NCI-H526 (cell line): ENCODE results near the gene NUB1.

ENCODE experiments used
- DNase-seq, 2 experiments: peaks; one replicate each; lab custom pipeline; 2025; lab: John Stamatoyannopoulos, UW

NUB1 gene

DNA sequence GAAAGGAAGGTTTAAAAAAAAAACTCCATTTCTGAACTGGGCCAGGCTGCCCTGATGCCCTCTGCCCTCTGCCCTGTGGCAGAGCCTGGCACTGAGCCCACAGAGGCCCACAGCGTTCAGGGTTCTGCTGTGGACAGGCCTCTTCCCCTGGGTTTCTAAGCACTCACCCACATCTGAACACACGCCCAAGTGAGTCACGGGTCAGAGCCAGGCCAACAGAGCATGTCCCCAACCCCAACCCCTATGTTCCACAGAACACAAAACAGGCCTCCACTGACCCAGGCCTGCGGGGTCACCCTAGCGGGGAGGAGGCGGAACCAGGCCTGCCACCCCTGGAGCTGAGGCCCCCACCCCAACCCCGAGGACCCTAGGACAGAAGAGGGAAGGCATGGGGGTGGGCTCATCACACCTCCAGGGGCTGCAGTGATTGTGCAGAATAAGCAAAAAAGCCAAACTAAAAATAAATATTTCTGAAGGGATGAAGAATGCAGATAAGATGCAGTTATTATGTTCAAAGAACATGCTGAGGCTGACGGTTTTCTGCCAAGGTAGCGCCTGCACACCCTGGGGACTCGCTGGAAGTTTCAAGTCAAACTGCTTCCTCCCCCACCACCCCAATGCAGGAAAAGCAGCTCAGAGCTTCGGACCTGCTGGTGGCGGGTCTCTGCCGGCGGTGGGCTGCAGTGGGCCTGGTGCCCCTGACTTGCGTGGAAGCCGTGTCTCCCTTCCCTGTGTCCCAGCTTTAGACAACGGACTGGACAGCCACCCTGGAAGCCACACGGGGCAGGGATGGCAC lies 62.8 kb downstream of the NUB1 start:
- DNase-seq: no peak

DNA sequence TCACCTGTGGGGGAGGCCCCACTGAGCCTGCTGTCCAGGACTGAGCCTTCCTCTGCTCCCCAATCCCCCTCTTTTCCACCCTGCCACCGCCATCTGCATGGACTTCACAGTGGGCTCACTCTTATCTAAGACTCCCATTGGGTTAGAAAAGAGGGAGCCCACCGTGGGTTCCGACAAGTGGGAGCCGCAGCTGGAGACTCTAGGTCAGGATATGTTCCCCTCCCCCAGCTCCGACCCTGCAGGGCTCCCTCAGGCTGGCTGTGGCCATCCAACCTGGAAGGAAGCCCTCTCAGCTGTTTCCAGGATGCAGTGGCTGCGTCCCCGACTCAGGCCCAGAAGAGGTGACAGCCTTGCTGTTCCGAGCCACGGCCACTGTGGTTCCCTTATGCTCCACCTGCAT lies 63.4 kb downstream of the NUB1 start:
- DNase-seq: no peak

DNA sequence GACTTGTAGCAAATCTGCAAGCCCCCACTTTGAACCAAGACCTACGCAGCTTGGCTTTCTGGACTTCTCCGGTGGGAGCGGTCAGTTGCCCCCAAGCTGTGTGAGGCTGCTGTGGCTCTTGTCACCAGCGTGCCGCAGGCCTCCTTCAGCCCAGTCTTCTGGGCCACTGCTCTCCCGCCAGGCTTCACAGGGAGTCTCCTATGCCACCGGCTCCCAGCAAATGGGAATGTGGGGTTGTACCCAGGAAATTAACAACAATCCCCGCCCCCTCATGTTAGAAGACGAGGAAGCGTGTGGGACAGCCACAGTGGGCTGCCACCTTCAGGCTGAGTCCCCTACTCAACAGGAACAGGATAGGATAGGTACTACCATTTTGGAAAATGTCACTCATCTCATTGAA lies 64.0 kb downstream of the NUB1 start:
- no peak for DNase-seq

DNA sequence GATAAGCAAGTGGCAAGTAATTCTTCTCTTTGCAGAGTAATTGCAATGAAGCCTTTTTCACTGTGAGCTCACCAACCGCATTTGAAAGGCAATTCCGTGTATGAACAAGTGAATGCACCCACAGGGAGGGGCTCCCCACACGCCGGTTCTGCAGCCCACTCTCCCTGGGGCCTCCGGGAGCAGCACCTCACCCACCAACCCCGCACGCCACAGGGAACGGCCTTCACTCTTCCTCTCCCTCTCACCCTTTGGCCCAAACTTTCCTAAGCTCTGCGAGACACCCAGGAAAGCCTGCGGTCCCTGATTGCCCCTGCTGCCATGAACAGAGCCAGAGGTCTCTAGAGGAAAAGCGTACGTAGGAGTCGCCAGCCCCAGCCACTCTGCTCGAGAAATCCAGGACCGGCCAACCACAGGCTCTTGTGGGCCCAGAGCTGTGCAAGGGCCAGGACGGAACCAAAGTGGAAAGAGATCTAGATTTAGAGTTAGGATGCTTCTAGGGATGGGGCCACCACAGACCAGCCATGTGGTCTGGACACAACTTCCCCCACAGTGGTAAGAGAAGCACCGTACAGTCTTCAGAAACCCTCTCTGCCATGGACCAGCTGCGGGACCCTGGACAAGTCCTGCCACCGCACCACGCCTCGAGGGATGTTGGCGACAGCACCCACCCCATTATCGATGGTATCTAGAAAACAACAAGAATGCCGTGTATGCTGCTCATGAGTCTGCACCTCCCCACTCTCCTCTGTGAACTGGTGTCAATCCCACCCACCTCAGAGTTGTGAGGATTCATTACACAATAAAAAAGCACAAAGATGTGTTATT lies 64.7 kb downstream of the NUB1 start:
- no peak for DNase-seq

DNA sequence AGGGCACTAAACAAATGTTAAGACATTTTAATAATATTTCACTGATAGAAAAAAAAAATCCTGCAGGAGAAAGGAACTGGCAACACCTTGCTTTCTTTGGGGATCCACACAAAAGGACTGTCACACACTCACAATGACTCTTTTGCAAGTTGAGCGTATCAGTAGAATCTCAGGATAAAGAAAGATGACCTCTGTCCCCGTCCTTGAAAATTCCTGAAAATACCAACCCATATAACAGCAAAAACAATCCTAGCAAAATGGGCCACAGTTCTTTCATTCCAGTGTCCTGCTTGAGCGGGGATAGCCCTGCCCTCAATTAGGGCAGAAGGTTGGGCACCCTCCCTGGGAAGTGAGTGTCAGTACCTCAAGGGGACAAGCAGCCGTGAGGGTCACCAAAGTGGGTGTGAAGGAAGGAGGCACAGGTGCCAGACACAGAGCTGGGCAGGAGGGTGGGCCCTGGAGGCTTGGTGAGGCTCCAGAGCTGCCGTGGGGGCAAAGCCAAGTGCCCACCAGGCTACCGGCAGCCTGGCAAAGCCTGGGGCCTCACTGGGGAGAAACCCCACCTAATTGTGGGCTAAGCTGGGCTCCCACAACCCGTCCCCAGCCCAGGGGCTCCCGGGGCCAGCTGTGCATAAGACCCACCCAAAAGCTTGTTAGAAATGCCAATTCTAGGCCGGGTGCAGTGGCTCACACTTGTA lies 65.4 kb downstream of the NUB1 start:
- DNase-seq: no peak

DNA sequence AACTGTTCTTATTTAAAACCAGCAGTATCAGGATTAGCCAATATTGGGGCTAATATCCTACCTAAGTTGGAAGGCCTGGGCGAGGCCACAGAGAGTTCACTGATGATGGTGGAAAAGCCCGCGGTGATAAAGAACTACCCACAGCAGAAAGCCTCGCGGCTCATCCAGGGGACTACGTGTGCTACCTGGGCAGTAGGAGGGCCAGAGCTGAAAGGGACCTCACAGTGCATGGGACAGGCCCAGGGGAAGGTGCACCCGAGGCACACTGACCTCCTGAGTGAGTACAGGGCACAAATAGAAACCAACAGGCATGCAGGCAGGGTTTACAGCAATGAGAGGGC lies 66.9 kb downstream of the NUB1 start:
- DNase-seq: no peak

DNA sequence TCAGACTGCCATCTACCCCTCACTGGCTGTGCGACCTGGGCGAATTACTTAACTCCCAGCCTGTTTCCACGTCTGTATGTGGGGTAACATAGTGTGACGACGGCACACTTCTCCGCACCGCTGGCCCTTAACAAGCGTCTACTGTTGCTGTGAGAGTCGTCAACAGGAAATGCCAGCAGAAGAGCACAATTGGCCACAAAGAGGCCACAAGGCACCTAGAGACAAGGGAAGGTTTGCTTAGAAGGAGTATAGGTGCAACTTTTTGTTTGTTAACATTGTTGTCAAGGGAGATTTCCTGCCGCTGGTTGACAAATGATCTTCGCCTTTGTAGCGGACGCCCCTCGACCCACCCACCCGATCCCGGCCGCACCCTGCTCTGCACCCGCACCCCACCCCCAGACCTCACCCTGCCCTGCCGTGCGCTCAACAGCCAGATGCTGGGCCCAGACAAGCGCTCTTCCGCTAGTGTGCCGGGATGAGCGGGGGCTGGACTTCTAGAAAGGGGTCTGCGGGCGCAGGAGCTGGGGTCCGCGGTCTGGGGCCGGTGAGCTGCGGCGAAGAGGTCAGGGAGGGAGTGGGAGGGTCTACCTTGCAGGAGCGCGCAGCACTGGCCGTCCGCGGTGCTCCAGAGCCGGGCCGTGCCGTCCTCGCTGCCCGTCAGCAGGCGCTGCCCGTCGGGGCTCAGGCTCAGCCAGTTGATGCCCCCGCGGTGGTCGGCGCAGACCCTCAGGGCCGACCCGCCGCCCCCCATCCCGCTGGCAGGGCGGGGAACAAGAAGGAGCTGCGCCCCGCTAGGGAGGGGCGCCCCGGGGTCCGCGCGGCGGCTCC lies 67.4 kb downstream of the NUB1 start:
- DNase-seq: peak in 1 of 2 experiments; percentile 40

DNA sequence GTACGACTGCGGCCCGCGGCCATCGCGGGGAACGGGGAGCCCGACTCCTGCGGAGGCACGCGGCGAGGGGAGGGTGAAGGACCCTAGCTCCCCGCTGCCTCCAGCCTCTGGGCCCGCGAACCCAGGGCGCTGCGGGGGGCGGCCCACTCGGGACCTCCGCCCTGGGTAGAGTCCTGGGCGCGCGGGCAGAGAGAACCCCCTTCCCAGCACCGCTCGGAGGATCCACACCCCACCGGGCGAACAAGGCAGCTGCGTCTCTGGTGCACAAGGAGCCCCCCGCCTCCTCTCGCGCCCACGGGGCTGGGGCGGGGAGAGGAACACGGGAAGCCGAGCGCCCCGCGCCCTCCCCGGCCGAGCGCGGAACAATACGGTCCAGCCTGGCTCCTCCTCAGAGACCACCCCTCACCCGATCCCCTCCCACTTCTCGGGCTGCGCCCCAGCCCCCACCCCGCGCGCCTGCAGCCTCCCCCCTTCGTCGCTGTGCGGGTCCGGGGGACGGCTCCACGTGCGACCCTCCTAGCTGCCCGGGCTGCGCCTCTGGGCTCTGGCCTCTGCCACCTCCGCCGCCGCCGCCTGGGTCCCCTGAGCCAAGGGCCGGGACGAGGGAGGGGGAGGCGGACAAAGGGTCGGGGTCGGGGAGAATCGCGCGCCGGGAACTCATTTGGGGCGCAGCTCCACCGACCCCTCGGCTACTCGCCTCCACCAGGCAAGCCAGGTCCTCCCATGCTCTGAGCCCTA lies 68.2 kb downstream of the NUB1 start, which contains the start of gene WDR86:
WDR86 (minus strand) TSS at position 372 of the 738 bp plus-strand sequence. CDS start 449 bp downstream, outside the sequence.
- DNase-seq: peak in 1 of 2 experiments; percentile 39

DNA sequence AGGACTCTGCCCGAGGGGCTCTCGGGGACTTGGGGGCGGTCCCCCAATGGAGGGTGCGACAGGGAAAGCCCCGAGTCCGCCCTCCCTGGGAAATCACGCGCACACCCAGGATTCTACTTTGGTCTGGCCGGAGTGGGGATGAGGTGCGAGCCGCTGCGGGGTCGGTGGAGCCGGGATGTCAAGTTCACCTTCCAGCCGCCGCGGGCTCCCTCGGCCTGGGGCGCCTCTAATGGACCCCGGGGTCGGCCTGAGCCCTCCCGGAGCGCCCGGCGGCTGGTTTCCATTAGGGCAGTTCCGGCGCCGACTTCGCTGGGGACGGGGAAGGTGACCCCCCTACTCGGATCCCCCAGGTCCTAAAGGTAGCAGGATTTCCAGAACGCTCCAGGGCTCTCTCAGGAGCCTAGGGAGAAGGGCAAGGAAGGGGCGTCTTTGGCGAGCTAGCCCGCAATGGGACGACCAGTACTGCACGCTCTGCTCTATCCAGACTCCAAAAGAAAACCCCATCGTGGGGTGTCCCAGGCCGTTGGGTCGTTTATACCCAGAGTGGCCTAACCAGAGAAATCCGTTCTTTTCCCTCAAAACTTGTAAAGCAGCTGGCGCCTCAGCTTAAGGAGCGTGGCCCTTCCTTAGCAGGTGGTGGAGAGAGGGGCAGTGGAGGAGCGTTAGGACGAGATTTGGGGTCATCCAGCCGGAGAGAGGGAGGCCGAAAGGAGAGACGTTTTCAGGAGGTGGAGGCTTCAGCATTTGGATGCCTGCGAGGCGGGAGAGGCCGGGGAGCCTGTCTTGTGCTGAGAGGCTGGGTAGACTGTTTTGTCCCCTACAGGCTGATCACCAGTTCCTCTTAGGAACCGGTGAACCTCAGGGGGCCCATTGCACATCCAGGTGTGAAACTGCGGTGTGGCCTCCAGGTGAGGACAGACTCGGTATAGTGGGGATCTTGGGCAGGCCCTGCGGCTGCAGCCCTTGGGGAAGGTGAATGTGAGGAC lies 69.1 kb downstream of the NUB1 start:
- DNase-seq: peak in 1 of 2 experiments; percentile 56

DNA sequence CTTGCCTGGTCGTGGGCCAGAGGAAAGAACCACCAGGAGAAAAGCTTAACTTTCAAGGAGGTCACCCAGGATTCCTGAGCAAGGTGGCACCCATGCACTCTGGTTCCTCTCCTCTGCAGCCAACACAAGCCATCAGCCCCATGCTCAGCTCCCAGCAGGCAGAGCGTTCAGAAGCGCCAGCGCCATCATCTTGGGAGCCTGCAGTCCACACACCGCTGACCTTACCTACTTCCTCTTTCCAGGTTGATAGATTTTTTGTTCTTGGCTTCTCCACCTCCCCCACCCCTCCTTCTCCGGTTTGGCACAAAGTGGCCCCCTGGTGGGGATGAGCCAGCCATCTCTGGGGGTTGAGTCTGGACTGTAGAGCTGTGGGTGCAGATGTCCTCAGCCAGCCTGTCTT lies 69.9 kb downstream of the NUB1 start:
- DNase-seq: peak in 1 of 2 experiments; percentile 24

DNA sequence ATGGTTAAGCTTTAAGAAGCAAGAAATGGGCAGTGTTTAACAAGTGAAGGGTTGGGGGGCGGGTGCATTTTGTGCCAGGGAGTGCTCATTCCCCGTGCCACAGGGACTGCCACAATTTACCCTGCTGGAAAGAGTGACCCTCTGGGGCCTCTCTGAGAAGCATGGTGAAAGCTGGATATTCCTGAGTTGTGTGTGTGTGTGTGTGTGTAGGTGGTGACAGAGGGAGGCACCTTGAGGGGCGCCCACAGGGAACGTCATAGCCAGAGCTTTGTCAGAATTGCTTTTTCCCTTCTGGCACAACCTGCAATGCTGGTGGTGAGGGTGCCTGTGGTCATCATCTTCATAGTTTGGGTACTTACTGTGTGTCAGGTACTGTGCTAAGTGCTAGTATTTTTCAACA lies 70.7 kb downstream of the NUB1 start:
- DNase-seq: no peak

DNA sequence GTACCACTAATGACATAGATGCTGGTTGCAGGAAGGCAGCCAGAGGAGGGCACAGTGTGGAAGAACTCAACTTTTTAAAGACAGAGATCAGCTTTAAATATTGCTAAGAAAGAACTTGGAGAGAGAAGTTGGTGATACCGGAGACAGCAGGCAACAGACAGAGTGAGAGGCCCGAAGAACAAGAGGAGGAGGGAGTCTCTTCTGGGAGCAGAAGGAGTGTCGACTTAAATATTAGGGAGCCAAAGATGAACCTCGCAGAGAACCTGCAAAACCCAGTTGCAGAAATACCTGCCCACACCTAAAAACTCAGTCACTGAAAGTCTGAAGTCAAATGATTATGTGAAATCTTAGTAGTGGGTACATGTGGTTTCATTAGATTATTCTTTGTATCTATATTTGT lies 71.6 kb downstream of the NUB1 start:
- no peak for DNase-seq

DNA sequence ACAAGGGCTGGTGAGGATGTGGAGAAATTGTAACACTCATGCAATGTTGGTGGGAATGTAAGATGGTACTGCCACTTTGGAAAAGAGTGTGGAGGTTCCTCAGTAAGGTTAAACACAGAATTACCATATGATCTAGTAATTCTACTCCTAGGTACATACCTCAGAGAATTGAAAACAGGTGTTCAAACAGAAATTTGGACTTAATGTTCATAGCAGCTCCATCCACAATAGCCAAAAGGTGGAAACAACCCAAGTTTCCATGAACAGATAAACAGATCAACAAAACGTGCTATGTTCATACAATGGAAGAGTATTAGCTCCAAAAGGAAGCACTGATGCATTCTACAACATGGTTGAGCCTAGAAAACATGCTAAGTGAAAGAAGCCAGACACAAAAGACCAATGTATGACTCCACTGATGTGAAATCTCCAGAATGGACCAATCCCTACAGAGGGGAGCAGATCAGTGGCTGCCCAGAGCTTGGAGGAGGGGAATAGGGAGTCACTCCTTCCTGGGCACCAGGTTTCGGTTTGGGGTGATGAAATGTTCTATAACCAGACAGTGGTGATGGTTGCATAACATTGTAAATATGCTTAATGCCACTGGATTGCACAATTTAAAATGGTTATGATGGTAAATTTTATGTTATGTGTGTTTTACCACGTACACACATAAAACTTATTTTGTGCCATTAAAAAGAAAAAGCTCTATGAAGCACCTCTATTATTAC lies 73.9 kb downstream of the NUB1 start:
- DNase-seq: no peak

DNA sequence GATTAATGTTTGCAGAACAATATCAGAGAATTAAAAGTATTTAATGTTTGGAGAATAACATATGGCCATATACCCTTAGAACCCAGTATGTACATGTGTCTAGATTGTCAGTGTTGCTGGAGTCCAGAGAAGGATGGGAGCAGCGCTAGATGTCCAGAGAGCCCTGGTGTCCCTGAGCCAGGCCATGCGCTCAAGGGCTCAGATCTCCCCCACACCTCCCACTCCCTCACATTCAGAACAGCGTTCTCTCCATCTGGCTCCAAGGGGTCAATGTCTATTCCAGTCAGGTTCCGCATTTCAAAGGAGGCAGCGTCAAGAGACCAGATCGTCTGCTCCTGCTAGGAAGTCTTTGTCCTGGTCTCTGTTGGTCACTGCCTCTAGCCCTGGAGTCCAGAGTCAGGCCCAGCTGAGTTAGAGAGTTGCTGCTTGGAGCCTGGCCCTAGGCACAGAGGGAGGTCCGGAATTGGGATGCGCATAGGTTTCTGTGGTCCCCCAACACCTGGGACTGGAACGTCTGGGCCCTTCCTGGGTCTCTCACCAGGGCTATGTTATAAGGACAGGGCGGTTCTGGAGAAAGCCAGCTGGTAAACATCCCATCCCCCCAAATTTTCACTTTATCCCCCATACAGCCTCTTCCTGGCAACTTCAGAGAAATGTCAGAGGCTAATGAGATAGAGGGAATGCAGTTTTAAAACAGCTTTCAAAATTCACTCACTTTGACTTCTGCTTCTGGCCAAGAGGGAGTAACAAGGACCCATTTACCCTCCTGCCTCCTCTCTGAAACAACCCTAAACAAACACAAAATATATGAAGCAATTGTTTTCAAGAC lies 74.7 kb downstream of the NUB1 start:
- DNase-seq: no peak

DNA sequence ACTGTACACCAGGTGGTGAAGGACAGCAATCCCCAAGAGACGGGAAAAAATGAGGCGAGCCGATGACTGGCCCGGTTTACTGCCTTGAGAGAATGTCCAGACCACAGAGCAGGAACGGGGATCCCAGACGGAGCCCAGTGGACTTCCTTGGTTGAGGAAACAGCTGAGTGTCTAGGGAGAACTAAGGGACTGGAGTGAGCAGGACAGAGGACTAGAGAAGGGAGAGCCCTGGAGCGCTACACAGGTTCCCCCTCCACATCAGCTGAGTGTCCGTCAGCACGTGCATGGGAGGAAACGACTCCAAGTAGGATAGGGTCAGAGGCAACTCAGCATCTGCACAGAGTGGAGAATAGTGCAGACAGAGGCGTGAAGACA lies 75.3 kb downstream of the NUB1 start:
- no peak for DNase-seq

DNA sequence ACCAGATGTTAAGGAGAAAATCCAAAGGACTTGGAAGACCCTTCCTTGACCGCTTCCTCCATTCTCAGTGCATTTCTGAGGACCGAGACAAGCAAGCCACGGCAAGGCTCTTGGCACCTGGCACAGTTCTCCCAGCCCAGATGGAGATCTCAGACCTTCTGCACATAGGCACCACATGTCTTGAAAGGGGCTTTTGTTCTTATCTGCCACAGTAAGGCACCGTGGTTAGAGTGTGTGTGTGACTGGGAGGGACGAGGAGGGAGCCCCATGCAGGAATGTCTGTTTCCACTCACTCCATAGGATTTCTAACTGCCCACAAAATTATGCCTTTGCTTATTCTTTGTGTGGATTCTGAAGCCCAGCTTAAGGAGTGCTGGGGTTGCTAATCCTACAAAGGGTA lies 78.5 kb downstream of the NUB1 start:
- DNase-seq: no peak

DNA sequence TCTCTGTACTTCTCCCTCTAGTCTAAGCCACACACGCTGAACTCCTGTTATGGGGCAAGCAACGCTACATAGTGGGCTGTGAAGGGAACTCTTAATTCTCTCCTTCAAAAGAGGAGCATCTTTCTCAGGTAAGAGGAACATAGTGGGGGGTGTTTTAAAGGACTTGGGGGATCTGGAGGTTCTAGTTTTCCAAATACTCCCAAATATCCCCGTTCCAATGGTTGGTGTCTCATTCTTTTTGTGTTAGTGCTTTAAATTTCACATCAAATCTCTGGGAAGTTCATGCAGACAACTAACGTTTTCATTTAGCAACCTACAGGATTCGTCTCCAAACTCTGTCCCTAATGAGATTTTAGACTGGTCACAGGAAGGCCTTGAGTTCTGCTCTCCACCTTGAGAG lies 80.6 kb downstream of the NUB1 start:
- DNase-seq: no peak

DNA sequence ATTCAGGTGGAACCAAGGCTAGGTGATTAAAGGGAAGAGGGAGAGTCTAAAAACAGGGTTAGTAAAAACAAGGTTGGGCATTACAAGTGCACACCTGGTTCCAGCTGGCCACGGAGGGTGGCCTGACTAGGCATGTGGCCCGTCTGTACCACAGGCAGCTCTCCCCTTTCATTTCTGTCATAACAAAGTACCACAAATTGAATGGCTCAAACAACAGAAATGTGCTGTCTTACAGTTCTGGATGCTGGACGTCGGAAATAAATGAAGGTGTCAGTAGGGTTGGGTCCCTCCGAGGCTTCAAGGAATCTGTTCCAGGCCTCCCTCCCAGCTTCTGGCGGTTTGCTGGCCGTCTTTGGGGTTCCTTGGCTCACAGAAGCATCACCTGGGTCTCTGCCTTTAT lies 81.6 kb downstream of the NUB1 start:
- DNase-seq: no peak
